ENCODE data around the gene GALNT18. TPM values are rescaled to one million over a fixed set of nuclear protein-coding genes. Genes with fewer than 3 reads are reported as not detected.

Gene GALNT18
- total RNA-seq, 1 donor from 2014 or later = 6.6 TPM

DNA sequence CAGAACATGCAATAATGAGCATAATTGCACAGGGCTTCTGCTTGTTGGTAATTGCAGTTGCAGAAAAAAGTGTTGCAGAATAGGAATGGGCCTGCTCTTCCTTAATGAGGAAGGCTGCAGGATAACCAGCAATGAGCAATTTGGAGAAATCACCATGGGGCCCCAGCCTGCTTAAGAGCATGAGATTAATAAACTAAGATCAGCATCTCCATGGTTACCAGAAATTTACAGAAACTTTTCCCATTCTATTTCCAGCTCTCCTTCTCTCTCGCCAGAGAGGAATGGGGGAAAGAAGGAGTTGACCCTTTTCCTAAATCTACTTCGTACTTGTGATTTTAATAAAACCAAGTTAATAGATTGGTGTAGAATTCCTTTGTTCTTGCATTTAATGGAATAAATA is 187.8 kb downstream of the GALNT18 start:
- TF ChIP-seq, protein P1, sequence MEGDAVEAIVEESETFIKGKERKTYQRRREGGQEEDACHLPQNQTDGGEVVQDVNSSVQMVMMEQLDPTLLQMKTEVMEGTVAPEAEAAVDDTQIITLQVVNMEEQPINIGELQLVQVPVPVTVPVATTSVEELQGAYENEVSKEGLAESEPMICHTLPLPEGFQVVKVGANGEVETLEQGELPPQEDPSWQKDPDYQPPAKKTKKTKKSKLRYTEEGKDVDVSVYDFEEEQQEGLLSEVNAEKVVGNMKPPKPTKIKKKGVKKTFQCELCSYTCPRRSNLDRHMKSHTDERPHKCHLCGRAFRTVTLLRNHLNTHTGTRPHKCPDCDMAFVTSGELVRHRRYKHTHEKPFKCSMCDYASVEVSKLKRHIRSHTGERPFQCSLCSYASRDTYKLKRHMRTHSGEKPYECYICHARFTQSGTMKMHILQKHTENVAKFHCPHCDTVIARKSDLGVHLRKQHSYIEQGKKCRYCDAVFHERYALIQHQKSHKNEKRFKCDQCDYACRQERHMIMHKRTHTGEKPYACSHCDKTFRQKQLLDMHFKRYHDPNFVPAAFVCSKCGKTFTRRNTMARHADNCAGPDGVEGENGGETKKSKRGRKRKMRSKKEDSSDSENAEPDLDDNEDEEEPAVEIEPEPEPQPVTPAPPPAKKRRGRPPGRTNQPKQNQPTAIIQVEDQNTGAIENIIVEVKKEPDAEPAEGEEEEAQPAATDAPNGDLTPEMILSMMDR (IDR thresholded peaks at IDR 0.05; ENCODE audit: insufficient read depth, low read length, poor library complexity, severe bottlenecking) = no peak
- Histone ChIP-seq H3K4me3 (ENCODE audit: low read depth, low read length) (no peak overlapping the region), H3K27me3 (ENCODE audit: control insufficient read depth, insufficient read depth, low read length) (no peaks in the 10 kb centered on the region), H3K36me3 (ENCODE audit: control insufficient read depth, insufficient read depth, low read length) (no peaks in the 10 kb centered on the region)
- no peak for DNase-seq (ENCODE audit: low read depth)

GRCh38 chr11:11432621-11433319 is 189.0 kb downstream of the GALNT18 start:
- Histone ChIP-seq H3K4me3 (ENCODE audit: low read depth, low read length) (no peak overlapping the region), H3K36me3 (ENCODE audit: control insufficient read depth, insufficient read depth, low read length) (no peaks in the 10 kb centered on the region), H3K27me3 (ENCODE audit: control insufficient read depth, insufficient read depth, low read length) (no peaks in the 10 kb centered on the region)
- TF ChIP-seq, protein P1 (IDR thresholded peaks at IDR 0.05; ENCODE audit: insufficient read depth, low read length, poor library complexity, severe bottlenecking) = no peak
- no peak for DNase-seq (ENCODE audit: low read depth)

DNA sequence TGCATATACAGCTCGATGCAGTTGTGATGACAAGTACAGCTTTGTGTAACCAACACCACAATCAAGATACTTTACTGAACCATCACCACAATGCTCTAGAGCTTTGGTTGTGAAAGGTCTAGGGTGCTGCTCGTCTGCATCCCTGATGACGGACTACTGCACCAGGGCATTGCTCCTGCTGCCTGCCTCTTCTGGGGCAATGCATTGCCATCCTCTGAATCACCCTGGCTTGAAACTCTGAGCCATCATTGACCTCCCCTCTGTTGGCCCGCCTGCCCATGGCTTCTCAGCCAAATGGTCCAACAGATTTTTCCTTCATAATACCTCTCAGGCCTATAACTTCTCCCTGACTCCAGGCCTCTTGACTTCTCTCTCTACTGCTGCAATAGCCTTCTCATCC is 191.4 kb downstream of the GALNT18 start:
- H3K27me3 ChIP-seq (ENCODE audit: control insufficient read depth, insufficient read depth, low read length) = no peaks in the 10 kb centered on the region
- no peak overlapping the region for H3K4me3 ChIP-seq (ENCODE audit: low read depth, low read length)
- TF ChIP-seq, protein P1 (IDR thresholded peaks at IDR 0.05; ENCODE audit: insufficient read depth, low read length, poor library complexity, severe bottlenecking) = no peak
- no peak for DNase-seq (ENCODE audit: low read depth)
- no peaks in the 10 kb centered on the region for H3K36me3 ChIP-seq (ENCODE audit: control insufficient read depth, insufficient read depth, low read length)

DNA sequence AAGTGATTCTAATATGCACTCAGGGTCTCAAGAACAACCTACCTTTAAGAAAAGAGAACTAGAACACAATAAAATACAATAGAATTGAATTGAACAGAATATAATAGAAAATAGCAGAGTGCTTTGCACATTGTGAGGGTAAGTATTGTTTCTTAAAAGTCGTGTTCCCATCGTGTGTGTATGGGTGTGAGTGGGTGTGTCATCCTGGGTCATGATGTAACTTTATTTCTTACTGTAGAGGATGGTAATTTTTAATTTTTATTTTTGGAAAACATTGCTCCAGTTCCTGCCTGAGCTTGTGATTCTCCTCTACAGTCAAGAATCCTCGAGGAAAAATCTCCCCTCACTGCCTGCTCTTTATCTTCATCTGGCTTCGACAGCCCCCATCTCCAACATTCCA is 193.1 kb downstream of the GALNT18 start:
- TF ChIP-seq, protein P1 (IDR thresholded peaks at IDR 0.05; ENCODE audit: insufficient read depth, low read length, poor library complexity, severe bottlenecking) = no peak
- Histone ChIP-seq H3K27me3 (ENCODE audit: control insufficient read depth, insufficient read depth, low read length) (no peaks in the 10 kb centered on the region), H3K36me3 (ENCODE audit: control insufficient read depth, insufficient read depth, low read length) (no peaks in the 10 kb centered on the region), H3K4me3 (ENCODE audit: low read depth, low read length) (no peak overlapping the region)
- DNase-seq (ENCODE audit: low read depth) = no peak

DNA sequence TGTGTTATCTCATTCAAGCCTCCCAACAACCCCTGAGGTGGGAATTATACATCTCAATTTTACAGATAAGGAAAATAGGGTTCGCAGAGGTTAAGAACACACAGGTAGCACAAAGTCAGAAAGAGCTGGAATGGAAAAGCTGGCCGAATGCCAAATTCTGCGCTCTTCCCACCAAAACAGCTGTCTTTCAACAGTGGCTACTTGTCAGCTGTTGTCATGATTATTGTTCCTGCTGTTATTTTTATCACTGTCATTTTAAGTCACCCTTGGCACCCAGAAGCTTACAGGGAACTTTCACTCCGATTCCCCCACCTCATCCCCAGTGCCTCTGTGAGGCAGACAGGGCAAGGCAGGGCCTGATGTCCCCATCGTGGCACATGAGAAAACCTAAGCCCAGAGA is 194.3 kb downstream of the GALNT18 start:
- Histone ChIP-seq H3K4me3 (ENCODE audit: low read depth, low read length) (no peak overlapping the region), H3K27me3 (ENCODE audit: control insufficient read depth, insufficient read depth, low read length) (no peaks in the 10 kb centered on the region), H3K36me3 (ENCODE audit: control insufficient read depth, insufficient read depth, low read length) (no peaks in the 10 kb centered on the region)
- DNase-seq (ENCODE audit: low read depth) = no peak
- TF ChIP-seq, protein P1 (IDR thresholded peaks at IDR 0.05; ENCODE audit: insufficient read depth, low read length, poor library complexity, severe bottlenecking) = no peak

DNA sequence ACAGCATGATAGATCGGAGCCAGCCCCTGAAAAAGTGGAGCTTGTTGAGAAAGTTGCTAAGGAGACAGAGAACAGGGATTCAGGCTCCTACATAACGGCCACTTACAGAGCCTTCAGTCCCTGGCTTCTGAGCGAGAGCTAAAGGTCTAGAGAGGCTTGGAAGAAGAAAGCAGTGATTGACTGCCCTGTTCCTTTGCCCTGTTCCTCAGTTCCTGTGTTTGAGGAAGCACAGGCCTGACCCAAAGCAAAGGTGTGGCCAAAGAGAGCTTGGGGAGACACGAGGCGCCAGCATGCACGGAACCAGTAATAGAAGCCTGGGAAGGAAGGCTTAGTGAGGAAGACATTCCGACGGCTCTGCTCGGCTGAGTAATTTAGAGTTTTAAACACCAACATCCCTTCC is 194.7 kb downstream of the GALNT18 start:
- Histone ChIP-seq H3K4me3 (ENCODE audit: low read depth, low read length) (no peak overlapping the region), H3K36me3 (ENCODE audit: control insufficient read depth, insufficient read depth, low read length) (no peaks in the 10 kb centered on the region), H3K27me3 (ENCODE audit: control insufficient read depth, insufficient read depth, low read length) (no peaks in the 10 kb centered on the region)
- TF ChIP-seq, protein P1 (IDR thresholded peaks at IDR 0.05; ENCODE audit: insufficient read depth, low read length, poor library complexity, severe bottlenecking) = no peak
- no peak for DNase-seq (ENCODE audit: low read depth)
